HCT116 (cell line): ENCODE results near the gene RCL1. TPM values are rescaled to one million over a fixed set of nuclear protein-coding genes. Genes with fewer than 3 reads are reported as not detected.

Experiments used
- ATAC-seq: fragments of 200-7000 bp; cut with Tn5 transposase; 2 replicates; pipeline ENCODE4 v1.9.1; 2020; ENCODE audit warnings: mild to moderate bottlenecking, moderate library complexity
- BruUV-seq: library from RNA; stranded (reverse); fragments of 400-500 nt; replicated peaks from 2 replicates; lab custom pipeline; 2021; lab: Mats Ljungman, UMichigan
- CTCF ChIA-PET: fragments of 300-600 bp; sonication (Branson Sonifier 250); formaldehyde crosslinking; loops from one replicate; lab custom pipeline; 2021; ENCODE audit warnings: antibody characterized with exemption; lab: Charles Lee
- POLR2A ChIA-PET: fragments of 300-600, 350-600 bp; sonication (Branson Sonifier 250); formaldehyde crosslinking; loops from one replicate; lab custom pipeline; 2021; ENCODE audit warnings: antibody characterized with exemption; lab: Charles Lee
- RAD21 ChIA-PET, 2 experiments: fragments of 300-600 bp; sonication (Branson Sonifier 250); formaldehyde crosslinking; loops; one replicate each; lab custom pipeline; 2023; ENCODE audit warnings: low total read pairs in 2 of 2; ENCODE audit not compliant: uncharacterized antibody in 2 of 2, unreplicated experiment in 2 of 2, low non-redundant PET in 1 of 2; lab: Charles Lee
- DNase-seq: peaks from one replicate; pipeline ENCODE4 v3.0.0-alpha.2; 2010; ENCODE audit warnings: low read depth, low spot score
- H2AFZ ChIP-seq: fragments of 200-600 bp; shearing (Covaris generic), sonication (generic); 2 replicates; pipeline ENCODE4 v1.6.1; 2017; ENCODE audit warnings: low read depth, mixed run types, mixed read lengths, antibody characterized with exemption, low read length; ENCODE audit not compliant: poor library complexity, severe bottlenecking
- H3K27ac ChIP-seq: 2 replicates; pipeline ENCODE4 v1.5.1; 2012; ENCODE audit warnings: low read depth, low read length
- H3K27me3 ChIP-seq: fragments of 200-600 bp; sonication (generic); 2 replicates; pipeline ENCODE4 v1.6.1; 2016; ENCODE audit warnings: mixed run types, low read length, mixed read lengths; ENCODE audit not compliant: insufficient read depth
- H3K36me3 ChIP-seq, 2 experiments: fragments of 200-500 bp in 1 of 2; fragments of 200-600 bp in 1 of 2; sonication (Bioruptor generic) in 1 of 2; sonication (generic) in 1 of 2; 2 replicates each; pipeline versions ENCODE4 v1.5.1 to v1.6.1; 2014 to 2016; ENCODE audit warnings: low read length in 2 of 2, inconsistent platforms in 1 of 2, mixed read lengths in 1 of 2, mixed run types in 1 of 2; ENCODE audit not compliant: insufficient read depth in 2 of 2, control insufficient read depth in 1 of 2
- H3K4me1 ChIP-seq, 2 experiments: fragments of 200-600 bp in 1 of 2; sonication (generic) in 1 of 2; 2 replicates each; pipeline versions ENCODE4 v1.5.1 to v1.6.1; 2012 to 2017; ENCODE audit warnings: low read length in 2 of 2, inconsistent platforms in 1 of 2, mild to moderate bottlenecking in 1 of 2, mixed read lengths in 1 of 2, mixed run types in 1 of 2, moderate library complexity in 1 of 2; ENCODE audit not compliant: insufficient read depth in 2 of 2, control insufficient read depth in 1 of 2
- H3K4me2 ChIP-seq: fragments of 200-600 bp; sonication (generic); 2 replicates; pipeline ENCODE4 v1.6.1; 2017; ENCODE audit warnings: mixed run types, low read length, mixed read lengths
- H3K4me3 ChIP-seq, 2 experiments: fragments of 200-600 bp in 1 of 2; sonication (generic) in 1 of 2; replicated peaks in 1 of 2; 2 replicates each; pipeline ENCODE4 v1.5.1; 2011 to 2016; ENCODE audit warnings: low read length in 2 of 2, control low read depth in 1 of 2, low read depth in 1 of 2, mild to moderate bottlenecking in 1 of 2, mixed read lengths in 1 of 2, mixed run types in 1 of 2
- H3K79me2 ChIP-seq: fragments of 200-600 bp; sonication (generic); 2 replicates; pipeline ENCODE4 v1.6.1; 2017; ENCODE audit warnings: mild to moderate bottlenecking, mixed run types, low read length, moderate library complexity, mixed read lengths; ENCODE audit not compliant: insufficient read depth
- H3K9ac ChIP-seq: fragments of 200-600 bp; sonication (generic); 2 replicates; pipeline ENCODE4 v1.6.1; 2016; ENCODE audit warnings: low read length, mixed read lengths
- H3K9me2 ChIP-seq: fragments of 200-600 bp; sonication (generic), shearing (Covaris generic); 2 replicates; pipeline ENCODE4 v1.6.1; 2017; ENCODE audit warnings: mixed run types, mild to moderate bottlenecking, moderate library complexity; ENCODE audit not compliant: insufficient read depth
- H3K9me3 ChIP-seq, 2 experiments: fragments of 200-500 bp in 1 of 2; fragments of 200-600 bp in 1 of 2; sonication (Bioruptor generic) in 1 of 2; sonication (generic) in 1 of 2; 2 replicates each; pipeline ENCODE4 v1.6.1; 2014 to 2017; ENCODE audit warnings: low read length in 2 of 2, mixed read lengths in 2 of 2, inconsistent platforms in 1 of 2, low read depth in 1 of 2, mild to moderate bottlenecking in 1 of 2, mixed run types in 1 of 2, moderate library complexity in 1 of 2; ENCODE audit not compliant: control insufficient read depth in 1 of 2, insufficient read depth in 1 of 2
- H4K20me1 ChIP-seq: fragments of 200-600 bp; sonication (generic), shearing (Covaris generic); 2 replicates; pipeline ENCODE4 v1.6.1; 2017; ENCODE audit warnings: mixed run types, mild to moderate bottlenecking, moderate library complexity; ENCODE audit not compliant: insufficient read depth
- ELF1 ChIP-seq: IDR thresholded peaks from 2 replicates; pipeline ENCODE4 v1.6.1; 2012; ENCODE audit warnings: low read depth, borderline replicate concordance
- EZH2 ChIP-seq: fragments of 200-600 bp; sonication (generic); IDR thresholded peaks from 2 replicates; pipeline ENCODE4 v1.6.1; 2017; ENCODE audit warnings: antibody characterized with exemption, mixed run types
- FOSL1 ChIP-seq: IDR thresholded peaks from 2 replicates; pipeline ENCODE4 v1.6.1; 2012; ENCODE audit warnings: low read depth
- MAX ChIP-seq: IDR thresholded peaks from 2 replicates; pipeline ENCODE4 v1.6.1; 2012
- POLR2A ChIP-seq: IDR thresholded peaks from 2 replicates; pipeline ENCODE4 v1.7.0; 2011; ENCODE audit warnings: borderline replicate concordance; ENCODE audit not compliant: insufficient read depth, insufficient read length; ENCODE audit errors: extremely low read depth
- REST ChIP-seq: IDR thresholded peaks from 2 replicates; pipeline ENCODE4 v1.6.1; 2012; ENCODE audit warnings: low read depth
- SRF ChIP-seq: IDR thresholded peaks from 2 replicates; pipeline ENCODE4 v1.6.1; 2012; ENCODE audit warnings: low read depth
- TCF7L2 ChIP-seq: IDR thresholded peaks from 2 replicates; pipeline ENCODE4 v1.7.0; 2011; ENCODE audit warnings: borderline replicate concordance, inconsistent platforms; ENCODE audit not compliant: insufficient read depth, insufficient read length; ENCODE audit errors: extremely low read depth
- YY1 ChIP-seq: IDR thresholded peaks from 2 replicates; pipeline ENCODE4 v1.6.1; 2011; ENCODE audit warnings: low read length, low read depth, moderate library complexity, mild to moderate bottlenecking; ENCODE audit not compliant: insufficient replicate concordance; ENCODE audit errors: extremely low read depth
- ZBTB33 ChIP-seq: IDR thresholded peaks from 2 replicates; pipeline ENCODE4 v1.6.1; 2011; ENCODE audit warnings: mild to moderate bottlenecking, low read length, moderate library complexity; ENCODE audit not compliant: insufficient replicate concordance; ENCODE audit errors: extremely low read depth
- intact Hi-C: fragments of 100-400 bp; cut with micrococcal nuclease; formaldehyde crosslinking; loops from 2 replicates; pipeline ENCODE4 v1.10.0; 2022
- total RNA-seq: library from RNA; stranded (reverse); gene quantifications from one replicate; pipeline ENCODE4 v1.2.1, GENCODE V29; 2021; ENCODE audit not compliant: unreplicated experiment
- TF ChIP-seq, protein P1 (sequence below): IDR thresholded peaks from 2 replicates; pipeline ENCODE4 v1.6.1; 2012

Gene RCL1
- total RNA-seq, 1 experiment from 2014 or later = 29.9 TPM

GRCh38 chr9:4832786-4833579 is 40.2 kb downstream of the RCL1 start (continued):
- TF ChIP-seq REST = no peak

DNA sequence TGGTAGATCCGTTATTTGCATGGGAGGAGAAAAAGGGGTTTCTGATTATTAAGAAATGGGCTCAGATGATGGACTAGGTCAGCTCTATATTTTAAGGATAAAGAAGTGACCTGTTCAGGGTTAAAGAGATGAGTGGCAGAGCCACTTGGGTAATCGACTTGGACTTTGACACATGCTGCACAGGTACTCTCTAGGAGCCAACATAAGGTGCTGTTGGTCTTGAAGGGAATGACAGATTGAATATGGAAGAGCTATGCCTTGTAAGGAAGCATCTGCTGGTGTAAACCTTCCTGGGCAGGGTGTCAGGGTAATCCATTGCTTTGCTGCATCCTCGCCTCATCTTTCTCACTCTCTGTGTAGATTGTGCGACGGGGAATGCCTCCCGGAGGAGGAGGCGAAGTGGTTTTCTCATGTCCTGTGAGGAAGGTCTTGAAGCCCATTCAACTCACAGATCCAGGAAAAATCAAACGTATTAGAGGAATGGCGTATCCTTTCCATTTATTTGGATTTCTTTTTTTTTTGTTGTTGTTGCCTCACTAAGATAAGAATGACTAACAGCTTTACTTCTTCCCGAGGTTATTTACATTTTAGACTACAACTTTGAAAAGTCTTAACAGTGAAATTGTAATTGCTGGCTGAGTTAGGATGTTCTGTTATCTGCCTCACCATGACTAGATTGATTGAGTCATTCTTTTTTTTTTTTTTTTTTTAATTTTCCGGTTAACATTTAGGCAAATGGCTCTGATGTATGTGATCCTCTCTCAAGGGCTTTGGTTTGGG is 41.2 kb downstream of the RCL1 start:
- Histone ChIP-seq H3K36me3 (peaks cover 0 to 5% of the 10 kb centered on the region in 2 experiments; a peak in 1 of 4 replicates), H3K9me2 (no peaks in the 10 kb centered on the region), H3K4me3 (no peak overlapping the region), H4K20me1 (peaks cover 1% of the 10 kb centered on the region; the same call in 1 of the 2 replicates), H3K27me3 (no peaks in the 10 kb centered on the region), H3K9ac (peak overlapping the region; percentile 37), H3K9me3 (no peaks in the 10 kb centered on the region), H3K27ac (no peak overlapping the region; the same call in 1 of the 2 replicates), H2AFZ (no peak overlapping the region), H3K4me2 (peak overlapping the region; percentile 62), H3K79me2 (peaks cover 82% of the 10 kb centered on the region), H3K4me1 (peaks cover 15 to 51% of the 10 kb centered on the region in 2 experiments)
- no peak for DNase-seq
- no TSS peak for BruUV-seq
- ATAC-seq = no peak
- ChIA-PET RAD21 (no interaction called here), POLR2A (no interaction called here), CTCF (no interaction called here)
- intact Hi-C loops = no loop called here
- TF ChIP-seq ZBTB33 (no peak), EZH2 (no peak), MAX (no peak), TCF7L2 (no peak), FOSL1 (no peak), REST (no peak), SRF (no peak), YY1 (no peak), POLR2A (no peak), ELF1 (no peak)
- TF ChIP-seq, protein P1, sequence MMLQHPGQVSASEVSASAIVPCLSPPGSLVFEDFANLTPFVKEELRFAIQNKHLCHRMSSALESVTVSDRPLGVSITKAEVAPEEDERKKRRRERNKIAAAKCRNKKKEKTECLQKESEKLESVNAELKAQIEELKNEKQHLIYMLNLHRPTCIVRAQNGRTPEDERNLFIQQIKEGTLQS = no peak
